HG03175 (cell line): ENCODE measurements around the gene MORN4.
"Not testable (repeated sequence)": the region's sequence is repeated elsewhere in the genome, so short reads cannot be mapped to it uniquely, and the experiment has no call there.

Source experiments
- ATAC-seq: cut with Tn5 transposase; IDR thresholded peaks from one replicate; pipeline ENCODE4 v1.9.1; 2021; ENCODE audit warnings: mild to moderate bottlenecking, moderate library complexity; ENCODE audit not compliant: unreplicated experiment

The MORN4 gene

DNA sequence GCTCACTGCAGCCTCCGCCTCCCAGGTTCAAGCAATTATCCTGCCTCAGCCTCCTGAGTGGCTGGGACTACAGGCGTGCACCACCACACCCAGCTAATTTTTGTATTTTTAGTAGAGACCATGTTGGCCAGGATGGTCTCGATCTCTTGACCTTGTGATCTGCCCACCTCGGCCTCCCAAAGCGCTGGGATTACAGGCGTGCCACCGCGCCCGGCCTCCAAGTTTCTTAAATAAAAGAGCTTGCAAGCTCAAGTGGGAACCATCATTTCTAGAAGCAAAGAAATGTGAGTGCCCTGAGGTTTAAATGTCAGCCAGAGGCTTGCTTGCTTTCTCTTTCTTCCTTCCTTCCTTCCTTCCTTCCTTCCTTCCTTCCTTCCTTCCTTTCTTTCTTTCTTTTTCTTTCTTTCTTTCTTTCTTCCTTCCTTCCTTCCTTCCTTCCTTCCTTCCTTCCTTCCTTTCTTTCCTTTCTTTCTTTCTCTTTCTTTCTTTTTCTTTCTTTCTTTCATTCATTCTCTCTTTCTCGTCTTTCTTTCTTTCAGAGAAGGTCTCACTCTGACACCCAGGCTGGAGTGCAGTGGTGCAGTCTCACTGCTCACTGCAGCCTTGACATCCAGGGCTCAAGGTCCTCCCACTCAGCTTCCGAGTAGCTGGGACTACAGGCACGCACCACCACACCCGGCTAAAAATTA is 9.3 kb upstream of the MORN4 start:
- not testable (repeated sequence) for ATAC-seq

DNA sequence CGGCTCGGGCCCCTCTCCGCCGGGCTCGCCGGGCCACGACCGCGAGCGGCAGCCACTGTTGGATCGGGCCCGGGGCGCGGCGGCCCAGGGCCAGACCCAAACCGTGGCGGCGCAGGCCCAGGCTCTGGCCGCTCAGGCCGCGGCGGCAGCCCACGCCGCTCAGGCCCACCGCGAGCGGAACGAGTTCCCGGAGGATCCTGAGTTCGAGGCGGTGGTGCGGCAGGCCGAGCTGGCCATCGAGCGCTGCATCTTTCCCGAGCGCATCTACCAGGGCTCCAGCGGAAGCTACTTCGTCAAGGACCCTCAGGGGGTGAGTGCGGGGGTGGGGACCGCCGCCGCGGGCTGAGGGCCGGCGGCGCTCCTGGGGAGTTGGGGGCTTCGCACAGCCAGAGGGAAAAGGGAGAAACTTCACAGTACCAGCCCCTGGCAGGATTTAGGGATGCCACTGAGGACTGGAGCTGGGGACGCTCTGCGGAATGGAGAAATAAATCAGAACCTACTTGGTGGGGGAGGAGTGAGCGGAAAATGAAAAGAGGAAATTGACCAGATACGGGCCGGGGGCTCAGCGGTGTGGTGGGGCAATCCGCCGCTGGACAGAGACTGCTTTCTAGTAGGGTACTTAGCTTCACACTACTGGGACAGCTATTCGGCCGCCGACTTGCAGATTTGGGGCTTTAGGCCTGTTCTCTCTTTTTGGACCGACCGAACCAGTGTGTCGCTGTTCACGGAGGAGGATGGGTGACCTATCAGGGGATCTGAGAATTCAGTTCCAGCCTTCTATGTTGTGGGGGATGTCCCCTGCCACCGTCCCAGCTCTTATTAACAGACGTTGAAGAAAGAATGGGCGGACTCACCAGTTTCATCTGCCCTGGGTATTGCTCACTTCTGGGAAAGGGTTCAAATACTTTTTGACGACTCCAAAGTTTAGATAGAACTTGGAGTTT is 7.8 kb upstream of the MORN4 start:
- ATAC-seq: peak; percentile 7

DNA sequence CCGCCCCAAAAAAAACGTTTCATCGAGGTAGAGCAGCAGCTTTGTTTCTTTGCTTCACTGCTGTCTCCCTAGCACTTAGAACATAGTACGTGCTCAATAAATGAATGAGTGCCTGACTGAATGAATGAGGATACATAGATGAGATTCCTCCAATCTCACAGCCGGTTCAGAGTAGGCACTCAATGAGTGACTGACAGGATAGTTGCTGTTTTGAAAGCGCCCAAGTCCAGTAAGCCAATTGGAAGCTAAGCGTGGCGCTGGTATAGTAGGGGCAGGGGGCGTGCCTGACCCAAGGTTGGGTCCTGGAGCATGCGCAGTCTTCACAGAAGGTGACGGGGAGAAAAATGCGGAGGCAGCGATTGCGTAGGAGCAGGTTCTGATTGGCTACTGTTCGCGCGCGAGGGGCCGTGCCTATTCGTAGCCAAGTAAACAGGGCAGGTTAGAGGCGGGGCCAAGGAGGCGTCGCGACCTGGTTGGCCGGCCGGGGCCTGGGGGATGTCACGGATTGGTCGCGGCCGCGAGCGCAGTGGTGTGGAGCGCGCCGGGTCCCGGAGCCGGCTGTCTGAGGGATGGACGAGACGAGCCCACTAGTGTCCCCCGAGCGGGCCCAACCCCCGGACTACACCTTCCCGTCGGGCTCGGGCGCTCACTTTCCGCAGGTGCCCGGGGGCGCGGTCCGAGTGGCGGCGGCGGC is 7.0 kb upstream of the MORN4 start, which contains the start of gene PI4K2A:
Gene PI4K2A (plus strand): TSS at position 498 of the 694 bp plus-strand sequence. CDS start 72 bp downstream, at position 570.
- ATAC-seq: peak; percentile 98

DNA sequence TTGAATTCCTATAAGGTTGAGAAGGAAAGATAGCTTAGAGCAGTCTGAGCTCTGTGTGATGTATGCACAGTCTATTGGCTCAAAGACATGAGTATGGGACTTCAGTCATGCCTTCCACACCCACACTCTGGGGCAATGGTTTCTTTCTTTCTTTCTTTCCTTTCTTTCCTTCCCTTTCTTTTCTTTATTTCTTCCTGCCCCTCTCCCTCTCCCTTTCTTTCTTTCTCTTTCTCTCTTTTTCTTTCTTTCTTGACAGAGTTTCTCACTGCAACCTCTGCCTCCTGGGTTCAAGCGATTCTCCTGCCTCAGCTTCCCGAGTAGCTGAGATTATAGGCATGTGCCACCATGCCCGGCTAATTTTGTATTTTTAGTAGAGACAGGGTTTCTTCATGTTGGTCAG is 5.8 kb upstream of the MORN4 start:
- ATAC-seq: not testable (repeated sequence)

- ATAC-seq: no peak
Measured at GRCh38 chr10:97635577-97635976, 2.3 kb upstream of the MORN4 start.

- no peak for ATAC-seq
Measured at GRCh38 chr10:97633921-97634320, 621 bp upstream of the MORN4 start.

DNA sequence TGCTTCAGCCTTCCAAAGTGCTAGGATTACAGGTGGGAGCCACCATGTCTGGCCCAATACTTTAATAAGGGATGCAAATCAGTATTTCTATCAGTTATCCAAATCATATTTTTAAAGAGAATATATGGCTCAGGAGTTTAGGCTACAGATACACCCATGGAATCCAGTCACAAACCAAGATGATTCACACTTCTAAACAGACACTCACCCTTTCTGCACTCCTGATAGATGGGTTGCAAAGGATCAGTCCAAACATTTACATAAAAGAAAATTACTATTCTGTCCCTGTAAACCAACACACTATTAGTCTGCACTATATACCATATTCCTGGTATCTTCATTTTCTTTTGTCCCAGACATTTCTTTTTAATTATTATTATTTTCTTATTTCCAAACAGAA is 2.2 kb downstream of the MORN4 start:
- ATAC-seq: no peak

- no peak for ATAC-seq
Measured at GRCh38 chr10:97629289-97629688, 4.0 kb downstream of the MORN4 start.

DNA sequence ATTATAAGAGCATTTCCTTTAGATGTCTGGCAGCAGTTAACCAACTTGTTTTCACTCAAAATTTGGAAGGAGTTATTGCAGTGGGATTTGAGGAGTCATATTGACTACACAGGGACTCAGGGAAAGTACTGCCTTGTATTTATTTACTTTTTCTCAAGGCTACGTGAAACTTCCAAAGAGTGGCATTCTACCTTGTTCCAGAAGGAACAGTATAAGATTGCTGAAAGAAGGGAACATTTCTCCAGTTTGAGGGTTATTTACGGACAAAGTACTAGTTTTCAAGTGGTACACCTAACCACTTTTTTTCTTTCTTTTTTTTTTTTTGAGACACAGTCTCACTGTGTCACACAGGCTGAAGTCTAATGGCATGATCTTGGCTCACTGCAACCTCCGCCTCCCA is 5.1 kb downstream of the MORN4 start:
- ATAC-seq: no peak

DNA sequence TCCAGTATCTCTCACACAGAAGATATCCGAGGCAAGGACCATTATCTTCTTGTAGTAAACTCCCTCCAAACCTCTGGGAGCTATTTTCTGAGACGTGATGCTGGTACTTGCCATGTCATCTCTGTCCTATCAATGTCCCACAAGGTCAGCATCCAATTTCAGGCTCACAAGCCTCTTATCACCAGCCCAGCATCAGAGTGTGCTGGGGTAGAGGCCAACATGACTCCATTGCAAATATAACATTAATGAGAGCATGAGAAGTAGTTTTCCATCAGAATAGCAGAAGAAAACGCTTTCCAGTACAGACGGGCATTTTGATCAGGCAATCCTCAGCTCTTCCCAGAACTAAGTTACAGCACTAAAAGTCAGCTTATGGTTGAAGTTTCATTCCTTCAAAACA is 5.6 kb downstream of the MORN4 start:
- no peak for ATAC-seq

DNA sequence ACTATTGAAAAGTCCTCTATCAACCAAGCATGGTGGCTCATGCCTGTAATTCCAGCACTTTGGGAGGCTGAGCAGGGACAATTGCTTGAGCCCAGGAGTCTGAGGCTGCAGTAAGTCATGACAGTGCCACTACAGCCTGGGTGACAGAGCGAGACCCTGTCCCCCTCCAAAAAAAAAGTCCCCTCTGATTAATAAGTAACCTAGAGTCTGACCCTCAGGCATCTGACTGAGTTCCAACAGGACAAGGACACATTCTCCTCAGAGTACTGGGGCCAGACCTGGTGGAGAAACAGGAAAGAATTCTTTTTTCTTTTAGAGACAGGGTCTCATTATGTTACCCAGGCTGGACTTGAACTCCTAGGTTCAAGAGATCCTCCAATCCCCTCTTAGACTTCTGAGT is 10.0 kb downstream of the MORN4 start:
- no peak for ATAC-seq

GRCh38 chr10:97618733-97619132 is 14.6 kb downstream of the MORN4 start:
- ATAC-seq: no peak

DNA sequence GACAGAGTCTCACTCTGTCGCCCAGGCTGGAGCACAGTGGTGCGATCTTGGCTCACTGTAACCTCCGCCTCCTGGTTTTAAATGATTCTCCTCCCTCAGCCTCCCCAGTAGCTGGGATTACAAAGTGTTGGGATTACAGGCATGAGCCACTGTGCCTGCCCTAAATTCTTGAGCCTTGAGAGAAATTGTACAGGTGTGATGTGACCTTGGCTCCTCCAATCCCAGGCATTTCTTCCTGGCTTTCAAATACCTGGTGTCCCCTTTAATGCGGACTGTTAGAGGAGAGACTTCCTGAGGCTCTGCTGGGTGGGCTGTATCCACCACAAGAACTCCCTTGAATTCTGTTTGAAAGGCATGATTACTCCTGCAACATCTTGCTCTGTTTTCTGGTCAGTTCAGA is 15.0 kb downstream of the MORN4 start:
- no peak for ATAC-seq

- no peak for ATAC-seq
Measured at GRCh38 chr10:97612386-97612785, 20.9 kb downstream of the MORN4 start.

- no peak for ATAC-seq
Measured at GRCh38 chr10:97611473-97611872, 21.8 kb downstream of the MORN4 start.

GRCh38 chr10:97608991-97609561 is 24.2 kb downstream of the MORN4 start:
- no peak for ATAC-seq

DNA sequence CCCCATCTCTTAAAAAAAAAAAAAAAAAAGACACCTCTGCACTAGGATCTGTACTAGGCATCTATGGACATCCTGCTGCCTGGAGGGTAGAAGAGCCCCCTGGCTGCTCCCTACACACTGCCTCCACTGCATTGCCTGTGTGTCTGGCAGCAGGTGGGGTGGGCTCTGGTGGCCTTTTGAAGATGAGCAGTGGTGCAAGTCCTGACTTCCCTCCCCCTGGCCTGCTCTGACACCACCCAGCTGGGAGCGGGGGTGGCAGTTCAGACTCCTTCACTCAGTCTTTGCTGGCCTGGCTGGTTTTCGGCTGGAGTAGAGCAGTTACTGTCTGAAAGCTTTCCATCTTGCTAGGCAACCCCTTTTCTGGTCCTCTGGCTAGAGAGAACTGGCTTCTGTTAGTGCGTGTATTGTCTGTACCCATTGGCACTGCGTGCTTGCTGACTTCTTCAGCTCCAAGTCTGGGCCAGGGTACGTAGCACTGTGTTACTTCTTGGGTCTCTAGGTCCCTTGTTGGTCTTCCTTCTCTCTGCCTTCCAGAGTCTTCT is 26.1 kb downstream of the MORN4 start:
- ATAC-seq: no peak

DNA sequence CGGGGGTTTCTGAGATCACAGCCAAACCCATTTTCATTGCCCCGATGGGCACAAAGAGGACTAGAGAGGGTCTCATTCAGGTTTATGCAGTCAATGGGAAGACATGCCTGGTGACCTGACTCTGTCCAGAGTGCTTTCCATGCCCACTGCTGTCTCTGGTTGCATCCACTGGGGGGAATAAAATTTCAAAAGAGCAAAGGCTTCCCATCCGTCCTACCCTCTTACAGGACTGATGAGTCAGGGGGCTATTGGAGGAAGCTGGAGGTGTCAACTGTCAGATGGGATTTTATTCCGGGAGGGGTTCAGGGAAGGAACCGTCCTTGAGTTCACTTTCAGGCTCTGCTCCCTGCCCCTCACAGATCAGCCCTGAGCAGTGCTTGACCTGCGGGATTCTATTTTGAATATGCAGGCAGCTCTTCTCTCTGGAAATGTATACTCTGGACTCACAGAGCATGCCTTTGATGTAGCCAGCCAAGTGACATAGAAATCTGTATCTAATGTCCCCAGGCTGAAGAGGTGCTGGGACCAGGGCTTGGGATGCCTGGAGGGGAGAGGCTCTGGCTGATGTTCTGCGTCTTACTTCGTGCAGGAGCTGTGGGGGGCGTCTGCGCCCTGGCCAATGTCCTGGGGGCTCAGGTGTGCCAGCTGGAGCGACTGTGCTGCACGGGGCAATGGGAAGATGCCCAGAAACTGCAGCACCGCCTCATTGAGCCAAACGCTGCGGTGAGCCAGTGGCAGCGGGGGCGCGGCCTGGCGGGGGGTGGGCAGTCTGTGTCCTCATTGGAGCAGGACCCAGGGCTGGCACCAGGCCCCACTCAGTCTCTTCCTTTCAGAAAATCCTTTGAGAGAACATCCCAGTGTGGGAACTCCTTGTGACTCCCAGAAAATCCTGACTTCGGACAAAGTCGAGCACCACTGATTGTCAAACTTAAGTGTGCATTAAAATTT is 31.8 kb downstream of the MORN4 start:
- ATAC-seq: no peak

GRCh38 chr10:97600616-97601015 is 32.7 kb downstream of the MORN4 start:
- ATAC-seq: no peak

DNA sequence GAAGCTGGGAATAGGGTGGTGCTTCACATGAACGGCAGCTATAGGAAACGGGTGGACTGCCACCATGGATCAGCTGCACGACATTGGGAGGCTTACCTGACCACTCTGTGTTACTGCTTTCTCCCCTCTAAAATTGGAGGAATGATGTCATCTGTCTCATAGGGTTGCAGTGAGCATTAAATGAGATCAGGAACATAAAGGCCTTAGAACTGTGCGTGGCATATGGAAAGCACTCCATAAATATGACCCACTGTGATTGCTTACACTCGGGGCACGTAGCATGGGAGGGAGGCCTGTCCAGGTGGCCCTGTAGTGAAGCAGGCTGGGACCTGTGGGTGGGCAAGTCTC is 34.1 kb downstream of the MORN4 start:
- no peak for ATAC-seq
